Vagina (tissue), 2 donors: Measurements from ENCODE around the gene ACVR2A. TPM values are rescaled to one million over a fixed set of nuclear protein-coding genes. Genes with fewer than 3 reads are reported as not detected.
A peak's percentile ranks its signal among the peaks of the same experiment; 100 is the strongest.

ENCODE experiments used
- DNase-seq, 2 donors: peaks; one replicate each; pipeline ENCODE4 v3.0.0-alpha.2; 2017; ENCODE audit errors: extremely low spot score in 2 of 2
- H3K27ac ChIP-seq: fragments of 200-600 bp; sonication (generic); one replicate; pipeline ENCODE4 v1.5.1; 2019
- H3K27me3 ChIP-seq: fragments of 200-600 bp; sonication (generic); one replicate; pipeline ENCODE4 v1.5.1; 2019
- H3K36me3 ChIP-seq, 2 donors: fragments of 200-600 bp; sonication (generic); one replicate each; pipeline ENCODE4 v1.5.1; 2017 to 2019
- H3K4me1 ChIP-seq: fragments of 200-600 bp; sonication (generic); one replicate; pipeline ENCODE4 v1.5.1; 2019
- H3K4me3 ChIP-seq, 2 donors: fragments of 200-600 bp; sonication (generic); 1 replicate in 1 of 2; 2 replicates in 1 of 2; pipeline ENCODE4 v1.5.1; 2016 to 2019
- H3K9me3 ChIP-seq: fragments of 200-600 bp; sonication (generic); one replicate; pipeline ENCODE4 v1.5.1; 2019
- CTCF ChIP-seq, 3 experiments: fragments of 450-650 bp in 2 of 3; fragments of 200-600 bp in 1 of 3; sonication (generic) in 1 of 3; IDR thresholded peaks; one replicate each; pipeline ENCODE4 v1.5.1; 2017 to 2019; ENCODE audit warnings: antibody characterized with exemption in 3 of 3, mild to moderate bottlenecking in 2 of 3, moderate library complexity in 2 of 3
- POLR2A ChIP-seq, 2 donors: fragments of 450-650 bp; IDR thresholded peaks; one replicate each; pipeline ENCODE4 v1.6.1; 2017; ENCODE audit warnings: antibody characterized with exemption in 2 of 2, mild to moderate bottlenecking in 2 of 2, moderate library complexity in 2 of 2
- POLR2AphosphoS5 ChIP-seq, 2 donors: sonication (generic); formaldehyde crosslinking; IDR thresholded peaks; one replicate each; pipeline ENCODE4 v1.9.0; 2017; ENCODE audit warnings: antibody characterized with exemption in 2 of 2, mild to moderate bottlenecking in 2 of 2, low read depth in 1 of 2; ENCODE audit not compliant: insufficient read depth in 1 of 2
- intact Hi-C: fragments of 100-400 bp; cut with DNase I; formaldehyde crosslinking; loops from one replicate; pipeline ENCODE4 v1.15.1; 2023
- total RNA-seq: library from RNA; depleted of rRNA; stranded (reverse); fragments of >200 nt; gene quantifications from one replicate; pipeline ENCODE4 v1.2.3, GENCODE V29; 2016

The ACVR2A gene
- total RNA-seq, 1 donor from 2014 or later: 29.7 TPM

- intact Hi-C loops: no loop called here
- Histone ChIP-seq H3K4me1 (no peaks in the 10 kb centered on the region), H3K36me3 (peaks cover 0 to 14% of the 10 kb centered on the region in 2 donors), H3K27ac (no peak overlapping the region), H3K9me3 (no peaks in the 10 kb centered on the region), H3K27me3 (no peaks in the 10 kb centered on the region), H3K4me3 (no peak overlapping the region)
- no peak for DNase-seq
- TF ChIP-seq POLR2AphosphoS5 (IDR thresholded peaks at IDR 0.05; ENCODE audit: insufficient read depth in 1 of 2, low read depth in 1 of 2): no peak
- no peak for TF ChIP-seq POLR2A (IDR thresholded peaks at IDR 0.05)
- peak; percentile 69 to 78 (median 73) for TF ChIP-seq CTCF (IDR thresholded peaks at IDR 0.05)
Measured at GRCh38 chr2:147937744-147938349, 93.0 kb downstream of the ACVR2A start.

- no peaks in the 10 kb centered on the region for H3K27me3 ChIP-seq
- H3K9me3 ChIP-seq: no peaks in the 10 kb centered on the region
- DNase-seq: no peak
- H3K4me3 ChIP-seq: no peak overlapping the region
- intact Hi-C loops: no loop called here
- H3K27ac ChIP-seq: peak overlapping the region; percentile 2
- H3K4me1 ChIP-seq: no peaks in the 10 kb centered on the region
- TF ChIP-seq POLR2AphosphoS5 (IDR thresholded peaks at IDR 0.05; ENCODE audit: insufficient read depth in 1 of 2, low read depth in 1 of 2): no peak
- no peak for TF ChIP-seq POLR2A (IDR thresholded peaks at IDR 0.05)
- no peak for TF ChIP-seq CTCF (IDR thresholded peaks at IDR 0.05)
- H3K36me3 ChIP-seq: peaks cover 0 to 14% of the 10 kb centered on the region in 2 donors
Measured at GRCh38 chr2:147939313-147939712, 94.5 kb downstream of the ACVR2A start.

- TF ChIP-seq POLR2A (IDR thresholded peaks at IDR 0.05) (no peak), CTCF (IDR thresholded peaks at IDR 0.05) (no peak), POLR2AphosphoS5 (IDR thresholded peaks at IDR 0.05; ENCODE audit: insufficient read depth in 1 of 2, low read depth in 1 of 2) (no peak)
- no peak overlapping the region for H3K4me3 ChIP-seq
- no peak for DNase-seq
- intact Hi-C loops: loop anchor here (10.0 kb wide), 1 partner anchor 1039 kb away; no protein-coding TSS in a partner anchor
- peaks cover 0 to 10% of the 10 kb centered on the region in 2 donors for H3K36me3 ChIP-seq
- H3K27ac ChIP-seq: no peak overlapping the region
- H3K9me3 ChIP-seq: no peaks in the 10 kb centered on the region
- no peaks in the 10 kb centered on the region for H3K27me3 ChIP-seq
- no peaks in the 10 kb centered on the region for H3K4me1 ChIP-seq
Measured at GRCh38 chr2:147945660-147946059, 100.8 kb downstream of the ACVR2A start.

GRCh38 chr2:147952118-147952517 lies 107.3 kb downstream of the ACVR2A start:
- no peak for DNase-seq
- Histone ChIP-seq H3K4me3 (no peak overlapping the region), H3K36me3 (peaks cover 0 to 21% of the 10 kb centered on the region in 2 donors), H3K27me3 (no peaks in the 10 kb centered on the region), H3K4me1 (no peaks in the 10 kb centered on the region), H3K9me3 (no peaks in the 10 kb centered on the region), H3K27ac (no peak overlapping the region)
- intact Hi-C loops: no loop called here
- TF ChIP-seq CTCF (IDR thresholded peaks at IDR 0.05) (no peak), POLR2AphosphoS5 (IDR thresholded peaks at IDR 0.05; ENCODE audit: insufficient read depth in 1 of 2, low read depth in 1 of 2) (no peak), POLR2A (IDR thresholded peaks at IDR 0.05) (no peak)

- H3K27ac ChIP-seq: no peak overlapping the region
- peaks cover 0 to 10% of the 10 kb centered on the region in 2 donors for H3K36me3 ChIP-seq
- no peaks in the 10 kb centered on the region for H3K4me1 ChIP-seq
- no peak for TF ChIP-seq CTCF (IDR thresholded peaks at IDR 0.05)
- no peak for TF ChIP-seq POLR2A (IDR thresholded peaks at IDR 0.05)
- TF ChIP-seq POLR2AphosphoS5 (IDR thresholded peaks at IDR 0.05; ENCODE audit: insufficient read depth in 1 of 2, low read depth in 1 of 2): no peak
- no peaks in the 10 kb centered on the region for H3K27me3 ChIP-seq
- no peak for DNase-seq
- intact Hi-C loops: no loop called here
- no peaks in the 10 kb centered on the region for H3K9me3 ChIP-seq
- H3K4me3 ChIP-seq: no peak overlapping the region
Measured at GRCh38 chr2:147968571-147968970, 123.7 kb downstream of the ACVR2A start.
